HS-27A (cell line): ENCODE measurements around the gene ITGA1.
"Not testable (repeated sequence)": the region's sequence is repeated elsewhere in the genome, so short reads cannot be mapped to it uniquely, and the experiment has no call there.

Experiments
- DNase-seq: peaks from one replicate; pipeline ENCODE4 v3.0.0-alpha.2; 2012; ENCODE audit warnings: low read depth, missing footprints

The ITGA1 gene

DNA sequence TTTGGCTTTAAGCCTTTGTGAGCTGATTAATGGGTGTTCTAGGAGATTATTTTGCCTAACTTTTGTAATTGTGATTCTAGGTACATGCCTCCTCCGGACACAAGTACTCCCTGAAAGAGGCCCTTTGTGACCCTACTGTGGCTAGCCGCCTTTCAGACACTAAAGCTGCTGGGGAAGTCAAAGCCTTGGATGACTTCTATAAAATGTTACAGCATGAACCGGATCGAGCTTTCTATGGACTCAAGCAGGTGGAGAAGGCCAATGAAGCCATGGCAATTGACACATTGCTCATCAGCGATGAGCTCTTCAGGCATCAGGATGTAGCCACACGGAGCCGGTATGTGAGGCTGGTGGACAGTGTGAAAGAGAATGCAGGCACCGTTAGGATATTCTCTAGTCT lies 13.6 kb downstream of the ITGA1 start:
- DNase-seq = no peak

DNA sequence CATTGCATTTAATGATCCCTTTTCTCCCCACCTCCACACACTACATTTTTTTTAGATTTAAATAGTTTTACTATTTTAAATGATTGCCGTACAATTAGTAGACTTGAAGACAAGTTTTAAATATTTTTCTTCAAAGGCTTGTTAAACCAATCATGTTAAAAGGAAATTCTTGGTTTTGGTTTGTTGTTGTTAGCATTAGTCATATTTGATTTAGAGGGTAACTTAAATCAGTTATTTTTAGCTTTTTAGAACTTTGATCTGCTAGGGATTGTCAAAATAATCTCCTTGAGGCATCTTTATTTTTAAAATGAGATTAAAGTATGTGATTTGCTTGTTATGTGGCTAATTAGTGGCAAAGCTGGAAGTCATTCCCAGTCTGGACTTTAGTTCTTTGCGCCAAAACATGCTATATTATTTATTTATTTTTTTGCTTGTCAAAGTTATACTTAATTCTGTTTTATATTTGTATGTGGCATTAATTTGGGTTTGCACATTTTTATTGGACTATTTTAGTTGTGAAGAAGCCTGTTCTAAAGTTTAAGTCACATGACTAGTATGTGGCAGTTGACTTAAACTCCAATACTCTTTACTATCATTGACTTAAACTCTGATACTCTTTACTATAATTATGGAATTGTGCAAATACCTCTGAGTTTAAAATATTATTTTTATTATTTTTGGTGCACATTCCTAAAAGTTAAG lies 14.7 kb downstream of the ITGA1 start:
- no peak for DNase-seq

DNA sequence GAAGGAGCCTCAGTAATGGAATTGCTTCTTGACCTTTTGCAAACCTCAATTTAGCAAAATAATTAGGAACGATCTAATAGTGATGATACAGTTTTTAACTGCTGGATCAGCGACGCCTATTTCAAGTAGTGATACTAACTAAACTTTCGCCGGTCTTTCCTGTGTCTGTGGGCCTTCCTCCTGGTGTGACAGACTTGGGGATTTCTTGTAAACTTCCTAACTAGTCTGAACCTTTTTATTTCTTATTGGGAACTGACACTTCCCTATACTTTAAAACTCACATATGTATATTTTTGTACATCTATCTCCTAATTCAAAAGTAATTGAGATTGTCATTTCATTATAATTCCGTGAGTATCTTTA lies 15.2 kb downstream of the ITGA1 start:
- DNase-seq = no peak

GRCh38 chr5:52804387-52804791 lies 16.7 kb downstream of the ITGA1 start:
- no peak for DNase-seq

DNA sequence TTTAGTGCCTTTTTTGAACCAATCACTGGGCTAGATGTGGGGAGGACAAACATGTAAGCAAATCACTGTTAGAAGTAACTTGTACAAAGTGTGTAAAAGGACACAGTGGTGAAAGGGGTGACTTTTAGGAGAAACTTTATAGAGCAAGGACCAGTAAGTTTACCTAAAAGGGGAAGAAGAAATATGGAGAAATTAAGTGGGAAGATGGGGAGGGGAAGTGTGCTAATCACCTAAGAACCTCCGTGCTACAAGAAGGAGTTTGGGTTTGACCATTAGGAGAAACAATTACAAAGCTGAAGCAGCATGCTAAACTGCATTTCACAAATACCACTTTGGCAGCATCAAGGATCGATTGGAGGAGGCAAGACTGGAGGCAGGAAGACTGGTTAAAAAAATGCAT lies 17.3 kb downstream of the ITGA1 start:
- no peak for DNase-seq

DNA sequence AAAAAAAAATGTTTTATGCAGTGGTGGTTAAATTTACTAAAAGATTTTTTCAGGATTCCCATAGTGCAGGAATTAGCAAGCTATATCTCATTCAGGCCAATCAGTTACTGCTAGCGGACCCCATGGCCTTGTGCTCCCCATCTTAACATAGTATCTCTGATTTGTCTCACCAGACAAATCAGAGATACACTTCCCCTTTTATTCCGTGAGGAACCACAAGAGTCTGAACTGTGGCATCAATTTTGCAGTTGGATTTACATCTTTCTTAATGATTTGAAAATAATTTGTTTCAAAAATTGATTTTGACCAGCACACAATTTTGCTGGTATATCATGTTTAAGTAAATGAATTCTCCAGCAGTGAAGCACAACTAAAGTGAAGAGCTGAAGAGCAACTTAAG lies 17.9 kb downstream of the ITGA1 start:
- no peak for DNase-seq

- DNase-seq = no peak
Measured at GRCh38 chr5:52807037-52807436, 19.3 kb downstream of the ITGA1 start.

DNA sequence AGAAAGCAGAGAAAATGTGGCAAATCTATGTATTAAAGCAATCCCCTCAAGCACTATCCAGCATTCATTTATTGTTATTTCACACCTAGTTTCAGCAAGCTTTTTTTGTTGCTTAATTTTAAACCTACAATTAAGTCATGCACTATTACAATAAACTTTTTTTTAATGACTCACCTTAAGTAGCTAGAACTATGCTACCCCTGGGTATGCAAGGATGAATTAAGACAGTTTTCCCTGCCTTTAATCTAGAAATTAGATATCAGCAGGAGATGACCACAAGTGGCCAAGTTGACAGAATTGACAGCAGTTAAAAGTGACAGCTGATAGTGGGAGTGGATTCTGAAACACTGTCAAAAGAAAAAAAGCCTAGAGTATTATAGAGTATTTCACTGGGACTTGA lies 20.0 kb downstream of the ITGA1 start:
- no peak for DNase-seq

- no peak for DNase-seq
Measured at GRCh38 chr5:52808316-52808901, 20.7 kb downstream of the ITGA1 start.

- DNase-seq = no peak
Measured at GRCh38 chr5:52809884-52810283, 22.2 kb downstream of the ITGA1 start.

GRCh38 chr5:52810426-52810825 lies 22.7 kb downstream of the ITGA1 start:
- DNase-seq = no peak

DNA sequence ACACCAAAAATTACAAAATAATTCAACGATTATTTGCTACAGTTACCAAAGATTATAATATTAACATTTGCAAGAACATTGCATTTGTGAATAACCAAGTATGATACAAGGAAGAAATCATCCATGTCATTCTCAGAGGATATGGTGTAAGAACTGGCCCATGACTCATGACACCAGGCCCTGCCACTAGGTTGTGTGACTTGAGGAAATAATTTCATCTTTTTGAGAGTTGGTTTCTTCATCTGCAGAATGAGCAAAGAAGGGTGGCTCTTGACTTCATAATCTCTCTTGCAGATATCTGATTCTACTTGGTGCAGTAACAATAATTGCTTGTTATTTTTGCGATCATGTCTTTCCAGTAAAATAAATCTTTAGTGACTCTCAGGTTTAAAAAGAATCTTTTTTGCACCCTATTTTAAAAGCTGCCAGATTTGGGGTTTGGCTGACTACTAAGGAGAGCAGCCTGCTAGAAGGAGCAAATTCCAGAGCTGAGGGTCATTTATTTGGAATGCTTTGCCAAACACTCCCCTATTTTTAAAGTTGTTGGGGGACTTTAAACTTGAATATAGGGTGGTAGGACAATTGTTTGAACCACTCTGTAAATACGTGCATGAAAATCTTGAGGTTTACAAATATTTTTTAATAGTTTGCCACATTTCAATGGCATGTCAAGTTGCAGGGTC lies 23.5 kb downstream of the ITGA1 start:
- DNase-seq = no peak

DNA sequence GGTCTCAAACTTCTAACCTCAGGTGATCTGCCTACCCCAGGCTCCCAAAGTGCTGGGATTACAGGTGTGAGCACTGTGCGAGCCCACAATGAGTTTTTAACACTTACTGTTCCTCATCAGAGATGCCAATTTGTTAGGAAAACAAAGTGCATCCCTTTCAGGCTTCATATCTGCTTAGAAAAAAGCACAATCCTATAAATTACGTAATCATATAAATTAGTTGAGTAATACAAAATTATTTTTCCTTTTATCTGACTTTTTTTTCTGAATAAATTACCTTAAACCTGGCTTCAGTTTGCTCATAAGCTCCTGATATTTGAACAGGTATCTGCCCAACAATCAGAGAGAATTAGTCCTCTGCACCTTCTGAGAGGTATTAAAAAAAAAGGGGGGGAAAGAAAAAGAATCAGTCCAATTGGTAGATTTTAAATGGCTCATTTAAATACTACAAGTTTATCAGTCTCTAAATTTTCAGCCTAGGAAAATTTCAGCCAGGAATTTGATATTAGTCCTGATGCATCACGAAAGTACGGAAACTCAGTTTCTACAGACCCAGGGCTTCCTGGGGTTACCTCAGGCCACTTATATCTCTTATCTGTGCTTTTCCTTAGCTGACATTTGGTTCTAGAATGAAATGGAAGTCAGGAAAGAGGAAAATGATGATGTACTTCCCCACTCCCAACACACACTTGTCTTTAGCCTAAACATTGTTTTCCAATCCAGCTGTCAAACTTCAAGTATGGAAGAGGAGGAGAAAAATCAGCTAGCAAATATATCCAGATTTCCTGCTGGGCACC lies 26.8 kb downstream of the ITGA1 start:
- DNase-seq = no peak

DNA sequence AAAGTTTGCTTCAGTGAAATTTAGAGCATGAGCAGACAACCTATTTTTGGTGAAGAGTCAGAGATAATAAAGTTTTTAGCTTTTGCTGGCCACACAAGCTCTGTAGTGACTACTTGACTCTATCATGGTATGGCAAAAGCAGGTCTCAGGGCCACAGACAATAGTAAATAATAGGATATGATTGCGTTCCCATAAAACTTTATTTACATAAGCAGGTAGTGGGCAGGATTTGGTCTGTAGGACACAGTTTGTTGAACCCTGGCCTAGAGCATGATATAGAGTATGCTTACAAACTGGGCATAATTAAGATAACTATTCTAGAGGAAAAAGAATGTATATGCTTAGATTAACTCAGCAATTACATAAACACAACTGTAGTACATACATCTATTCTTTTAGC lies 30.1 kb downstream of the ITGA1 start:
- no peak for DNase-seq

- no peak for DNase-seq
Measured at GRCh38 chr5:52818360-52818759, 30.6 kb downstream of the ITGA1 start.

DNA sequence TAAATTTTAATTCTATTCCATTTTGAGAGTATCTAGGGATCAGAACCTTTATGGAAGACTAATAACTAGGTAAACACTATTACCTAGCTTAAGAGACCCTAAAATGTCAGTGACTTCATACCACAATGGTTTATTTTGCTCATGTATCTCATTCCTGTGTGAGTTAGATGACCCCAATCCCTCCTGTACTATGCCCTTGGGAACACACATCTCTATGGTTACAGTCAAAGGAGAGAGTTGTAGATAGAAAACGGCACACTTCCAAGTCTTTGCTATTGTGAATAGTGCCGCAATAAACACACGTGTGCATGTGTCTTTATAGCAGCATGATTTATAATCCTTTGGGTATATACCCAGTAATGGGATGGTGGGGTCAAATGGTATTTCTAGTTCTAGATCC lies 31.1 kb downstream of the ITGA1 start:
- not testable (repeated sequence) for DNase-seq

DNA sequence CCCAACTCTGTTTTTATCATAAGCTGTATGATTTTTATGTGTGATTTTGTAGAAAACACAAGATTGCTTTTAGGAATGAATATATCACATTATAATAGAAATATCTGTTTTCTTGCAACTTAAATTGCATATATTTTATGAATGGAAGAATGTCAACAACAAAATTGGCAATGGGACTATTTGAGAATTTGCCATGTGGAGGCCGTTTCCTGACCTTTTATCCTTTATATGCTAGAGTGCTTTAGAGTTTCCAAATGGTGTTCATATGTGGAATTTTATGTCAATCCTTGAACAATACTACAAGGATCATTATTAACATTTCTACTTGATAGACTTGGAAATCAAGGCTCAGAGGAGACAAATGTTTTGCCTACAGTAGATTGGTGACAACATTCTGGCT lies 34.2 kb downstream of the ITGA1 start:
- no peak for DNase-seq

DNA sequence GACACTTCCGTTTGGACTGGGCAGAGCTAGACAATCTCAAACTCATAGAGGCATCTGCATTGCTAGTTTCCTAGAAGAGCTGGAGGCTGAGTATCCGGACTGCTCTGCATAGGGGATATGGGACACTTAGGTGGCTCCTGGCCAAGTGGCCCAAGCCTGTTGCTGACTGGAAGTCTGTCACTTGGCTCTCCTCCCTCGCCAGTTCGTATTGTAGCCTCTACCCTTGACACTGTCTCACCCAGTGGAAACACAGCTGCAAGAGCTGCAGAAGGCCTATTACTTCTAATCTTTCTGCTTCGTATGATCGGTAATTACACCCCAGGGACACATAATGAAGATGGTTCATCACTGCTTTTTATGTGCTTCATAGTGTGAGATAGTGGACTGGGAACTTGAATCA lies 34.7 kb downstream of the ITGA1 start:
- no peak for DNase-seq

DNA sequence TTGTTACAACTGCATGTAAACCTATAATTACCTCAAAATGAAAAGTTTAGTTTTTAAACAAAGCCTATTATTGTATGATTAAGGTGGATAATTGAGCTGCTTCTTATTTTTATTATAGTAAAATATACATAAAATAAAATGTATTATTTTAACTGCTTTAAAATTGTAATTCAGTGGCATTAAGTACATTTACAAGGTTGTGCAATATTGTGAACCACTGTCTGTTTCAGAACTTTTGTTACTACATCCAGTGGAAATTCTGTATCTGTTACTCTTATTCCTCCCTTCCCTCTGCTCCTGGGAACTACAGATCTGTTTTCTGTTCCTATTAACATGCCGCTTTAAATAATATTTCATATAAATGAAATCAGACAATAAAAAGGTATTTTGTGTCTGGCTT lies 37.1 kb downstream of the ITGA1 start:
- no peak for DNase-seq

DNA sequence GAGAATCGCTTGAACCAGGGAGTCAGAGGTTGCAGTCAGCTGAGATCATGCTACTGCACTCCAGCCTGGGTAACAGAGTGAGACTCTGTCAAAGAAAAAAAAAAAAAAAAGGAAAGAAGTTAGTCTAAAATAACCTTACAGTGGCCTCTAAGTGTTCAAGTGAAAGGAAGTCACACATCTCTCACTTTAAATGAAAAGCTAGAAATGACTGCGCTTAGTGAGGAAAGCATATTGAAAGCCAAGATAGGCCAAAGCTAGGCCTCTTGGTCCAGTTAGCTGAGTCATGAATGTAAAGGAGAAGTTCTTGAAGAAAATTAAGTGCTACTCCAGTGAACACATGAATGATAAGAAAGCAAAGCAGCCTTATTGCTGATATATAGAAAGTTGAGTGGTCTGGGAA lies 38.1 kb downstream of the ITGA1 start:
- DNase-seq = no peak

GRCh38 chr5:52827815-52828214 lies 40.1 kb downstream of the ITGA1 start:
- DNase-seq = no peak

GRCh38 chr5:52829664-52830063 lies 41.9 kb downstream of the ITGA1 start:
- DNase-seq = no peak

- no peak for DNase-seq
Measured at GRCh38 chr5:52830650-52831049, 42.9 kb downstream of the ITGA1 start.
